Measurements from ENCODE around the gene ZNF19. TPM values are rescaled to one million over a fixed set of nuclear protein-coding genes. Genes with fewer than 3 reads are reported as not detected.

The ZNF19 gene
- total and polyA plus RNA-seq, 2 donors (not counting 3 experiments of a cell fraction or from before 2014, with no cell fraction given): 0.98 to 2.6 TPM

DNA sequence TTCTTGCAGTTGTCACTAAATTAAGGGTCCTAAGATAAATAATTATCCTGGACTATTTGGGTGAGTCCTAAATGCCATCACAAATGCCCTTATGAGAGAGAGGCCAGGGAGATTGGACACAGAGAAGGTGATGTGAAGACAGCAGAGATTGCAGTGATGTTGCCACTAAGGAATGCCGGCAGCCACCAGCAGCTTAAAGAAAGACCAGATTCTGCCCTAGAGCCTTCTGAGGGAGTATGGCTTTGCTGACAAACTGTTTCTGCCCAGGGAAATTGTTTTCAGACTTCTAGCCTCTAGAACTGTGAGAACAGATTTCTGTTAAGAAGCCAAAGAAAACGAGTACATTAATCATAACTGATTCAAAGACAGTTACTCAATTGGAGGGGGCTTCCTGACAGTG is 17.1 kb downstream of the ZNF19 start:
- FAIRE-seq (no peak), DNase-seq (ENCODE audit: low read depth, low spot score) (no peak)
- no TSS peak for BruUV-seq (replicated peaks)
- H2AFZ ChIP-seq (ENCODE audit: low read depth, low read length): no peak overlapping the region
- dilution Hi-C loops (cut with MboI; ENCODE audit: extremely low pct_ligation_motif_present, low sequenced_read_pairs): no loop called here
- intact Hi-C loops (cut with micrococcal nuclease): no loop called here
- no peaks in the 10 kb centered on the region for H3K4me1 ChIP-seq (ENCODE audit: control insufficient read depth, extremely low read depth, insufficient read depth, low read length)
- H3K9me1 ChIP-seq (replicated peaks; ENCODE audit: control insufficient read depth, extremely low read depth, insufficient read depth, low read length): no peaks in the 10 kb centered on the region
- H3K4me3 ChIP-seq (replicated peaks in 1 of 3; ENCODE audit: insufficient read depth in 1 of 3, low read depth in 1 of 3, low read length in 3 of 3): no peak overlapping the region
- no peaks in the 10 kb centered on the region for H4K20me1 ChIP-seq (replicated peaks; ENCODE audit: control insufficient read depth, extremely low read depth, insufficient read depth, low read length)
- no peak for TF ChIP-seq POLR2A (IDR thresholded peaks at IDR 0.05; ENCODE audit: low read depth, low read length)
- TF ChIP-seq FOS (IDR thresholded peaks at IDR 0.05; ENCODE audit: borderline replicate concordance, insufficient read depth, low read length): no peak
- no peak for TF ChIP-seq JUN (IDR thresholded peaks at IDR 0.05; ENCODE audit: borderline replicate concordance, insufficient read depth, insufficient read length, low read depth)
- no peak for TF ChIP-seq GATA2 (IDR thresholded peaks at IDR 0.05; ENCODE audit: insufficient read depth, insufficient read length, low read depth, low read length)
- no peak for TF ChIP-seq POLR2AphosphoS5 (IDR thresholded peaks at IDR 0.05; ENCODE audit: insufficient read depth, low read depth, low read length)
- TF ChIP-seq EZH2 (IDR thresholded peaks at IDR 0.05; ENCODE audit: borderline replicate concordance, low read depth, low read length, severe bottlenecking): no peak
- ChIA-PET CTCF (no interaction called here), POLR2A (no interaction called here)
- no peaks in the 10 kb centered on the region for H3K27me3 ChIP-seq (ENCODE audit: control insufficient read depth in 2 of 2, insufficient read depth in 2 of 2, low read length in 2 of 2)
- H3K9ac ChIP-seq (replicated peaks; ENCODE audit: extremely low read depth, insufficient read depth, low read length): no peak overlapping the region
- no peaks in the 10 kb centered on the region for H3K9me3 ChIP-seq (replicated peaks; ENCODE audit: control insufficient read depth, insufficient read depth, low read length)
- no peaks in the 10 kb centered on the region for H3K79me2 ChIP-seq (ENCODE audit: control insufficient read depth, insufficient read depth, low read length)
- H3K36me3 ChIP-seq (ENCODE audit: control insufficient read depth in 2 of 2, extremely low read depth in 1 of 2, insufficient read depth in 2 of 2, low read length in 2 of 2): no peaks in the 10 kb centered on the region
- H3K4me2 ChIP-seq (ENCODE audit: insufficient read depth, low read length): no peak overlapping the region
- H3K27ac ChIP-seq (ENCODE audit: insufficient read depth, low read depth, low read length): no peak overlapping the region

- dilution Hi-C loops (cut with MboI; ENCODE audit: extremely low pct_ligation_motif_present, low sequenced_read_pairs) (no loop called here), intact Hi-C loops (cut with micrococcal nuclease) (no loop called here)
- POLR2A ChIA-PET: no interaction called here
- CTCF ChIA-PET: interaction anchor here (0.6 to 1.1 kb wide), 4 partner anchors 33 to 445 kb away, joined by 3 to 4 read pairs (median 4); no protein-coding TSS in a partner anchor
- no peak for TF ChIP-seq POLR2A (IDR thresholded peaks at IDR 0.05; ENCODE audit: low read depth, low read length)
- no peak for TF ChIP-seq MAX (IDR thresholded peaks at IDR 0.05; ENCODE audit: insufficient read depth, insufficient read length)
- TF ChIP-seq FOS (IDR thresholded peaks at IDR 0.05; ENCODE audit: borderline replicate concordance, insufficient read depth, low read length): no peak
- TF ChIP-seq MYC (IDR thresholded peaks at IDR 0.05; ENCODE audit: low read depth, low read length): no peak
- TF ChIP-seq, protein P1, sequence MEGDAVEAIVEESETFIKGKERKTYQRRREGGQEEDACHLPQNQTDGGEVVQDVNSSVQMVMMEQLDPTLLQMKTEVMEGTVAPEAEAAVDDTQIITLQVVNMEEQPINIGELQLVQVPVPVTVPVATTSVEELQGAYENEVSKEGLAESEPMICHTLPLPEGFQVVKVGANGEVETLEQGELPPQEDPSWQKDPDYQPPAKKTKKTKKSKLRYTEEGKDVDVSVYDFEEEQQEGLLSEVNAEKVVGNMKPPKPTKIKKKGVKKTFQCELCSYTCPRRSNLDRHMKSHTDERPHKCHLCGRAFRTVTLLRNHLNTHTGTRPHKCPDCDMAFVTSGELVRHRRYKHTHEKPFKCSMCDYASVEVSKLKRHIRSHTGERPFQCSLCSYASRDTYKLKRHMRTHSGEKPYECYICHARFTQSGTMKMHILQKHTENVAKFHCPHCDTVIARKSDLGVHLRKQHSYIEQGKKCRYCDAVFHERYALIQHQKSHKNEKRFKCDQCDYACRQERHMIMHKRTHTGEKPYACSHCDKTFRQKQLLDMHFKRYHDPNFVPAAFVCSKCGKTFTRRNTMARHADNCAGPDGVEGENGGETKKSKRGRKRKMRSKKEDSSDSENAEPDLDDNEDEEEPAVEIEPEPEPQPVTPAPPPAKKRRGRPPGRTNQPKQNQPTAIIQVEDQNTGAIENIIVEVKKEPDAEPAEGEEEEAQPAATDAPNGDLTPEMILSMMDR (IDR thresholded peaks at IDR 0.05; ENCODE audit: extremely low read depth in 1 of 2, insufficient read depth in 1 of 2, low read depth in 1 of 2, low read length in 2 of 2): no peak
- no peak for TF ChIP-seq POLR2AphosphoS5 (IDR thresholded peaks at IDR 0.05; ENCODE audit: insufficient read depth, low read depth, low read length)
- no peak for TF ChIP-seq JUN (IDR thresholded peaks at IDR 0.05; ENCODE audit: borderline replicate concordance, insufficient read depth, insufficient read length, low read depth)
- no peak for TF ChIP-seq GATA2 (IDR thresholded peaks at IDR 0.05; ENCODE audit: insufficient read depth, insufficient read length, low read depth, low read length)
- no peak for TF ChIP-seq EZH2 (IDR thresholded peaks at IDR 0.05; ENCODE audit: borderline replicate concordance, low read depth, low read length, severe bottlenecking)
- Histone ChIP-seq H3K27ac (ENCODE audit: insufficient read depth, low read depth, low read length) (no peak overlapping the region), H3K9me1 (replicated peaks; ENCODE audit: control insufficient read depth, extremely low read depth, insufficient read depth, low read length) (no peaks in the 10 kb centered on the region), H2AFZ (ENCODE audit: low read depth, low read length) (no peak overlapping the region), H3K36me3 (ENCODE audit: control insufficient read depth in 2 of 2, extremely low read depth in 1 of 2, insufficient read depth in 2 of 2, low read length in 2 of 2) (no peaks in the 10 kb centered on the region), H3K9ac (replicated peaks; ENCODE audit: extremely low read depth, insufficient read depth, low read length) (no peak overlapping the region), H3K9me3 (replicated peaks; ENCODE audit: control insufficient read depth, insufficient read depth, low read length) (no peaks in the 10 kb centered on the region), H4K20me1 (replicated peaks; ENCODE audit: control insufficient read depth, extremely low read depth, insufficient read depth, low read length) (no peaks in the 10 kb centered on the region), H3K4me2 (ENCODE audit: insufficient read depth, low read length) (no peak overlapping the region), H3K4me3 (replicated peaks in 1 of 3; ENCODE audit: insufficient read depth in 1 of 3, low read depth in 1 of 3, low read length in 3 of 3) (no peak overlapping the region), H3K79me2 (ENCODE audit: control insufficient read depth, insufficient read depth, low read length) (no peaks in the 10 kb centered on the region), H3K4me1 (ENCODE audit: control insufficient read depth, extremely low read depth, insufficient read depth, low read length) (peaks cover under 1% of the 10 kb centered on the region), H3K27me3 (ENCODE audit: control insufficient read depth in 2 of 2, insufficient read depth in 2 of 2, low read length in 2 of 2) (no peaks in the 10 kb centered on the region)
- DNase-seq (ENCODE audit: low read depth, low spot score) (peak; percentile 16), FAIRE-seq (no peak)
- BruUV-seq (replicated peaks): no TSS peak
These were observed 21.3 kb downstream of the ZNF19 start for GRCh38 chr16:71467810-71468209.

All from endothelial cell of umbilical vein (primary cell).